Parathyroid adenoma (tissue), 2 donors: Measurements from ENCODE around the gene FREM2.

Source experiments
- H2AFZ ChIP-seq: fragments of 300-600 bp; sonication (generic); one replicate; pipeline ENCODE4 v1.7.0; 2017; ENCODE audit warnings: antibody characterized with exemption, mild to moderate bottlenecking
- H3K27ac ChIP-seq: fragments of 300-600 bp; sonication (generic); one replicate; pipeline ENCODE4 v1.7.0; 2017
- H3K27me3 ChIP-seq: fragments of 300-600 bp; sonication (generic); one replicate; pipeline ENCODE4 v1.7.0; 2017; ENCODE audit warnings: low read length; ENCODE audit not compliant: control insufficient read depth, insufficient read depth
- H3K36me3 ChIP-seq: fragments of 300-600 bp; sonication (generic); one replicate; pipeline ENCODE4 v1.7.0; 2017; ENCODE audit warnings: low read length; ENCODE audit not compliant: control insufficient read depth, insufficient read depth
- H3K4me1 ChIP-seq: fragments of 300-600 bp; sonication (generic); one replicate; pipeline ENCODE4 v1.7.0; 2017; ENCODE audit warnings: control low read depth
- H3K4me2 ChIP-seq: fragments of 300-600 bp; sonication (generic); one replicate; pipeline ENCODE4 v1.7.0; 2017; ENCODE audit warnings: low read length
- H3K4me3 ChIP-seq: fragments of 300-600 bp; sonication (generic); one replicate; pipeline ENCODE4 v1.7.0; 2017; ENCODE audit warnings: low read depth, low read length
- H3K79me2 ChIP-seq: fragments of 300-600 bp; sonication (generic); one replicate; pipeline ENCODE4 v1.7.0; 2017; ENCODE audit warnings: control low read depth
- H3K9ac ChIP-seq: fragments of 300-600 bp; sonication (generic); one replicate; pipeline ENCODE4 v1.7.0; 2017; ENCODE audit warnings: mild to moderate bottlenecking
- H3K9me3 ChIP-seq: fragments of 300-600 bp; sonication (generic); one replicate; pipeline ENCODE4 v1.7.0; 2017; ENCODE audit warnings: low read length; ENCODE audit not compliant: control insufficient read depth
- TF ChIP-seq, protein P1 (sequence below): fragments of 300-600 bp; sonication (generic); IDR thresholded peaks from one replicate; pipeline ENCODE4 v1.7.0; 2017; ENCODE audit warnings: antibody characterized with exemption, mild to moderate bottlenecking
- donor health status: primary hyperparathyroidism.

FREM2 gene

GRCh38 chr13:38775085-38775484 is 88.2 kb downstream of the FREM2 start:
- TF ChIP-seq, protein P1, sequence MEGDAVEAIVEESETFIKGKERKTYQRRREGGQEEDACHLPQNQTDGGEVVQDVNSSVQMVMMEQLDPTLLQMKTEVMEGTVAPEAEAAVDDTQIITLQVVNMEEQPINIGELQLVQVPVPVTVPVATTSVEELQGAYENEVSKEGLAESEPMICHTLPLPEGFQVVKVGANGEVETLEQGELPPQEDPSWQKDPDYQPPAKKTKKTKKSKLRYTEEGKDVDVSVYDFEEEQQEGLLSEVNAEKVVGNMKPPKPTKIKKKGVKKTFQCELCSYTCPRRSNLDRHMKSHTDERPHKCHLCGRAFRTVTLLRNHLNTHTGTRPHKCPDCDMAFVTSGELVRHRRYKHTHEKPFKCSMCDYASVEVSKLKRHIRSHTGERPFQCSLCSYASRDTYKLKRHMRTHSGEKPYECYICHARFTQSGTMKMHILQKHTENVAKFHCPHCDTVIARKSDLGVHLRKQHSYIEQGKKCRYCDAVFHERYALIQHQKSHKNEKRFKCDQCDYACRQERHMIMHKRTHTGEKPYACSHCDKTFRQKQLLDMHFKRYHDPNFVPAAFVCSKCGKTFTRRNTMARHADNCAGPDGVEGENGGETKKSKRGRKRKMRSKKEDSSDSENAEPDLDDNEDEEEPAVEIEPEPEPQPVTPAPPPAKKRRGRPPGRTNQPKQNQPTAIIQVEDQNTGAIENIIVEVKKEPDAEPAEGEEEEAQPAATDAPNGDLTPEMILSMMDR, result no peak
- H3K9me3 ChIP-seq, result no peaks in the 10 kb centered on the region
- H2AFZ ChIP-seq, result no peak overlapping the region
- no peak overlapping the region for H3K4me3 ChIP-seq
- H3K9ac ChIP-seq, result no peak overlapping the region
- H3K36me3 ChIP-seq, result no peaks in the 10 kb centered on the region
- no peaks in the 10 kb centered on the region for H3K79me2 ChIP-seq
- no peaks in the 10 kb centered on the region for H3K27me3 ChIP-seq
- no peak overlapping the region for H3K4me2 ChIP-seq
- H3K27ac ChIP-seq, result no peak overlapping the region
- H3K4me1 ChIP-seq, result no peaks in the 10 kb centered on the region

DNA sequence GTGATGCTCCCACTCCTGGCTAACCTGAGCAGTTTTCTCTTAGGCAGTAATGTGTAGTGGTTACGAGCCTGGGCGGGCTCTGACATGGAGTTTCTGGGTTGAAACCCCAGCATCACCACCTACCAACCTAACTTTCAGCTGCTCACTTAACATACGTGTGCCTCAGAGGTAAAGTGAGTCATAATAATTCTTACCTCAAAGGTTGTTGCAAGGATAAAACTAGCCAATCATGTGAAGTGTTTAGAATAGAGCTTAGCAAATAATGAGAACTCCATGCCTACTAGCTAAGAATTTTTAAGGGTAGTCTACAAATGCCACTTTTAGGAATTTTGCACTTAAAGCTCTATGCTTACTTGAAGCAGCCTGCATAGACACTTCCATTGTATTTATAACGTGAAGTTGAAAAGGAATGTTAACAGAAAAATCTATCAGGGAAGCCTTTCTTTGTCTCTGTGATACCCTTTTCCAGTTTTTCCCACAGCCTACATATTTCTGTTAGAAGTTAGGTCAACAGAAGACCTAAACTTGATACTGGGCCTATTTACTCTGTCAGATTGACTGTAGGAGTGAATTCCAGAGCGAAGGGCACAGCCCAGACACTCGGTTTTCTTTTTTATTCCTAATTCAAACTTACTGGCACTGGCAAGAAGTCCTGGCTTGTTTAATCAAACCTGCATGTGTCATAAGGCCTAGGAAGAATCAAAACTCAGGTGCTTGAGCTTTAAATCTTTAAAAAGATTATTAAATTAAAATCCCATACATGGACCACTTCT is 90.7 kb downstream of the FREM2 start:
- Histone ChIP-seq H3K27me3 (no peaks in the 10 kb centered on the region), H2AFZ (no peak overlapping the region), H3K4me2 (no peak overlapping the region), H3K9me3 (no peaks in the 10 kb centered on the region), H3K4me1 (no peaks in the 10 kb centered on the region), H3K9ac (no peak overlapping the region), H3K27ac (no peak overlapping the region), H3K79me2 (no peaks in the 10 kb centered on the region), H3K36me3 (no peaks in the 10 kb centered on the region), H3K4me3 (no peak overlapping the region)
- TF ChIP-seq, protein P1, result no peak

DNA sequence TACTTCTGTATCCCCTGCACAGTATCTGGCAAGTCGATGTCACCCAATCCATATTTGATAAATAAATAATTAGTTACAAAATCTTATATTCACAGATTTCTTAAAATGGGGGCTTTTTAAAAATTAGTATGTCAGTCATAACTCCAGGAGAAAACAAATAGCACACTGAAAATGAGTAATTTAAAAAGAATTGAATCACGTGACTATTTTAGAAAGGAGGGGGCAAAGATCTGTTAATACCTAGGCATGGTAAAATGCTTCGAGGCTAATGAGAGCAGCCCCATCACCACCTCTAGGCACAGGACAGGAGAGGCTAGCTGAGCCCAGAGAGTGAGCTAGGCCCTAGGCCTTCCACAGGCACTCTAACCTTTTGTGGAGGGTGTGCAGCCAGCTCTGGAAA is 94.7 kb downstream of the FREM2 start:
- no peak overlapping the region for H3K4me2 ChIP-seq
- H3K9me3 ChIP-seq, result no peaks in the 10 kb centered on the region
- H3K79me2 ChIP-seq, result no peaks in the 10 kb centered on the region
- H3K4me1 ChIP-seq, result no peaks in the 10 kb centered on the region
- H3K27ac ChIP-seq, result no peak overlapping the region
- TF ChIP-seq, protein P1, result no peak
- H2AFZ ChIP-seq, result no peak overlapping the region
- H3K4me3 ChIP-seq, result no peak overlapping the region
- H3K36me3 ChIP-seq, result no peaks in the 10 kb centered on the region
- H3K27me3 ChIP-seq, result no peaks in the 10 kb centered on the region
- no peak overlapping the region for H3K9ac ChIP-seq

DNA sequence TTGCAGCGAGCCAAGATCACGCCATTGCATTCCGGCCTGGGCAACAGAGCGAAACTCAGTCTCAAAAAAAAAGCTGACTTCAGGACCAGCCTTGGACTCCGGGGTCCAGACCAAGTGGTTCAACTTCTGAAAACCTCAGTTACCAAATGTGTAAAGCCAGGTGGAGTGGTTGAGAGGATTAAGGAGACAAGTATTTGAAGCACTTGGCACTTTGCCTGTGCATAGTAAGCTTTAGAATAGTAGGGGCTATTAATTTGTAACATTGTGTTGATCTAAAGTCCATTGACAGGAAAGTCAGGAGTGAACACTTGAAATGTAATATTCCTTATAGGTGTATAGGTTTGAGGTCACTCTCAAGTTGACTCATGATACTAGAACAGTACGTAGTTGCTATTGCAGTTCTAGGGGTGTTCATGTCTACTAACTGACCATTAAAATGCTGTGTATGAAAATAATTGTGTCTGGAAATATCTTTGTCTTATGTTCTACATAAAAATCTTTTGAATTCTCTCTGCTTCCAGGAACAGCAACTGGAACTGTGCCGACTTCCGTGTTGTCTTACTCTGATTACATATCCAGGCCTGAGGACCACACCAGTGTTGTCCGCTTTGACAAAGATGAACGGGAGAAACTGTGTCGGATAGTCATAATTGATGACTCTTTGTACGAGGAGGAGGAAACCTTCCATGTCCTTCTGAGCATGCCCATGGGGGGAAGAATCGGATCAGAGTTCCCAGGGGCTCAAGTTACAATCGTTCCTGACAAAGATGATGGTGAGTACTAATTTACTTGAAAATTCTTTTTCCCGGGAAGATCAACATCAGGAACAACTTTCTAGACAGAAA is 97.4 kb downstream of the FREM2 start:
- no peak overlapping the region for H3K27ac ChIP-seq
- H3K4me1 ChIP-seq, result no peaks in the 10 kb centered on the region
- H3K79me2 ChIP-seq, result no peaks in the 10 kb centered on the region
- TF ChIP-seq, protein P1, result no peak
- H3K9ac ChIP-seq, result no peak overlapping the region
- no peak overlapping the region for H2AFZ ChIP-seq
- no peak overlapping the region for H3K4me2 ChIP-seq
- H3K4me3 ChIP-seq, result no peak overlapping the region
- no peaks in the 10 kb centered on the region for H3K27me3 ChIP-seq
- no peaks in the 10 kb centered on the region for H3K36me3 ChIP-seq
- H3K9me3 ChIP-seq, result no peaks in the 10 kb centered on the region
